CD14-positive monocyte (primary cell): ENCODE results near the gene C2orf81. TPM values are rescaled to one million over a fixed set of nuclear protein-coding genes. Genes with fewer than 3 reads are reported as not detected.

Experiments
- DNase-seq, 3 donors: peaks; one replicate each; pipeline ENCODE4 v3.0.0-alpha.2; 2011 to 2022
- H2AFZ ChIP-seq: 2 replicates; pipeline ENCODE4 v1.6.0; 2012; ENCODE audit warnings: mild to moderate bottlenecking, low read depth, low read length, inconsistent platforms; ENCODE audit not compliant: insufficient read depth, poor library complexity, severe bottlenecking
- H3K27ac ChIP-seq, 2 donors: 1 replicate in 1 of 2; 2 replicates in 1 of 2; pipeline ENCODE4 v1.5.1; 2012 to 2013; ENCODE audit warnings: low read length in 2 of 2, control low read depth in 1 of 2, inconsistent platforms in 1 of 2, low read depth in 1 of 2, mild to moderate bottlenecking in 1 of 2
- H3K27me3 ChIP-seq, 2 donors: one replicate each; pipeline versions ENCODE4 v1.6.0 to v1.6.1; 2011 to 2013; ENCODE audit warnings: low read length in 2 of 2; ENCODE audit not compliant: control insufficient read depth in 2 of 2, insufficient read depth in 2 of 2
- H3K36me3 ChIP-seq, 2 donors: replicated peaks in 1 of 2; 1 replicate in 1 of 2; 2 replicates in 1 of 2; pipeline versions ENCODE4 v1.5.1 to v1.6.1; 2012 to 2013; ENCODE audit warnings: low read length in 2 of 2, control low read depth in 1 of 2, inconsistent platforms in 1 of 2, mild to moderate bottlenecking in 1 of 2; ENCODE audit not compliant: insufficient read depth in 2 of 2, control insufficient read depth in 1 of 2
- H3K4me1 ChIP-seq, 2 donors: 1 replicate in 1 of 2; 2 replicates in 1 of 2; pipeline versions ENCODE4 v1.5.1 to v1.6.1; 2012 to 2013; ENCODE audit warnings: low read length in 2 of 2, control low read depth in 1 of 2, inconsistent platforms in 1 of 2, mild to moderate bottlenecking in 1 of 2, moderate library complexity in 1 of 2; ENCODE audit not compliant: insufficient read depth in 2 of 2, control insufficient read depth in 1 of 2
- H3K4me2 ChIP-seq: replicated peaks from 2 replicates; pipeline ENCODE3; 2012; ENCODE audit warnings: low read length, moderate library complexity, mild to moderate bottlenecking; ENCODE audit not compliant: poor library complexity, severe bottlenecking; ENCODE audit errors: extremely low read depth
- H3K4me3 ChIP-seq, 3 experiments: fragments of 200-600 bp in 1 of 3; sonication (generic) in 1 of 3; replicated peaks in 1 of 3; 1 replicate in 2 of 3; 2 replicates in 1 of 3; pipeline ENCODE4 v1.5.1; 2011 to 2013; ENCODE audit warnings: low read length in 3 of 3, mild to moderate bottlenecking in 3 of 3, control low read depth in 2 of 3, low read depth in 2 of 3, inconsistent platforms in 1 of 3, moderate library complexity in 1 of 3
- H3K79me2 ChIP-seq: 2 replicates; pipeline ENCODE4 v1.6.0; 2012; ENCODE audit warnings: mild to moderate bottlenecking, control low read depth, inconsistent platforms, low read length, moderate library complexity; ENCODE audit not compliant: insufficient read depth
- H3K9ac ChIP-seq: 2 replicates; pipeline ENCODE4 v1.6.0; 2017; ENCODE audit warnings: low read length, mild to moderate bottlenecking; ENCODE audit not compliant: insufficient read depth, poor library complexity, severe bottlenecking
- H3K9me3 ChIP-seq, 2 donors: replicated peaks in 1 of 2; 1 replicate in 1 of 2; 2 replicates in 1 of 2; pipeline versions ENCODE4 v1.5.1 to v1.6.1; 2012 to 2013; ENCODE audit warnings: low read length in 2 of 2, control low read depth in 1 of 2; ENCODE audit not compliant: control insufficient read depth in 1 of 2, insufficient read depth in 1 of 2
- H4K20me1 ChIP-seq: 2 replicates; pipeline ENCODE4 v1.6.0; 2012; ENCODE audit warnings: mild to moderate bottlenecking, low read length, control low read depth, moderate library complexity; ENCODE audit not compliant: insufficient read depth
- H3K27ac Mint-ChIP-seq, 7 donors: one replicate each; pipeline ENCODE4 v1.8.0; 2020; ENCODE audit warnings: mild to moderate bottlenecking in 7 of 7, mixed read lengths in 7 of 7, moderate library complexity in 6 of 7, inconsistent platforms in 2 of 7
- H3K27me3 Mint-ChIP-seq, 3 donors: one replicate each; pipeline ENCODE4 v1.8.0; 2021 to 2022; ENCODE audit warnings: low read depth in 3 of 3, mild to moderate bottlenecking in 3 of 3, mixed read lengths in 3 of 3, moderate library complexity in 3 of 3, inconsistent platforms in 1 of 3
- H3K36me3 Mint-ChIP-seq, 2 donors: one replicate each; pipeline ENCODE4 v1.8.0; 2020; ENCODE audit warnings: mixed read lengths in 2 of 2, inconsistent platforms in 1 of 2, mild to moderate bottlenecking in 1 of 2
- H3K4me1 Mint-ChIP-seq: one replicate; pipeline ENCODE4 v1.8.0; 2020; ENCODE audit warnings: mild to moderate bottlenecking, mixed read lengths
- H3K4me3 Mint-ChIP-seq, 2 donors: one replicate each; pipeline ENCODE4 v1.8.0; 2020; ENCODE audit warnings: mild to moderate bottlenecking in 2 of 2, mixed read lengths in 2 of 2, moderate library complexity in 1 of 2
- H3K9me3 Mint-ChIP-seq, 7 donors: one replicate each; pipeline ENCODE4 v1.8.0; 2020 to 2022; ENCODE audit warnings: mixed read lengths in 7 of 7, mild to moderate bottlenecking in 6 of 7, moderate library complexity in 6 of 7, inconsistent platforms in 2 of 7
- CTCF ChIP-seq: fragments of 200-600 bp; IDR thresholded peaks from one replicate; pipeline ENCODE4 v1.8.0; 2022; ENCODE audit warnings: antibody characterized with exemption, mild to moderate bottlenecking
- WGBS: methylation state at CpG from one replicate; pipeline ENCODE4 v1.1.5; 2013; ENCODE audit warnings: missing lambda C conversion rate; ENCODE audit not compliant: insufficient coverage; 5-methylcytosine and 5-hydroxymethylcytosine counted together
- intact Hi-C, 2 donors: fragments of 100-400 bp; cut with micrococcal nuclease; formaldehyde crosslinking; loops; one replicate each; pipeline versions ENCODE4 v1.15.0 to v1.15.1; 2023
- polyA plus RNA-seq, 3 donors: library from polyadenylated mRNA; depleted of rRNA in 1 of 3; unstranded in 2 of 3; stranded (reverse) in 1 of 3; fragments of 300-500 nt in 2 of 3; fragments of >200 nt in 1 of 3; fragmentation: Illumina TruSeq in 2 of 3; gene quantifications; 1 replicate in 2 of 3; 2 replicates in 1 of 3; pipeline ENCODE4 v1.2.3, GENCODE V29; 2012 to 2021

C2orf81 gene
- polyA plus RNA-seq, 3 donors = 0.49 to 1.7 (median 1.2) TPM

DNA sequence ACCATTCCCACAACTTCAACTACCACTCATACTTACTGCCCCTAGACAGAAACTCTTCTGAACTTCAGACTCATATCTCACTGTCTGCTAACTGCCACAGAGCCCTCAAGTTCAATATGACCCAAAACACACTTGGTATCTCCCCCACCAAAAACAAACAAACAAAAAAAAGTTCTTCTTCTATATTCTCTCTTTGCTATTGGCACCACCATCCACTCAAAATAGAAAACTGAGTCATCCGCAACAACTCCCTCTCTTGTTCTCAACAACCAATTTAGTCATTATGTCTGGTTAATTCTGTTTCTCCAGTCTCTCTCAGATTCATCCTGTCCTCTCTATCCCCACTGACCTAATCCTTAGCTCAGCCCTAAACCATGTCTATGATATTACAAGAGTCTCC, 34.1 kb downstream of the C2orf81 start:
- WGBS = 100% methylated on average over 1 of the region's 1 CpG
- no peak for DNase-seq
- no peak overlapping the region for H2AFZ ChIP-seq
- H3K4me2 ChIP-seq = no peak overlapping the region
- Mint-ChIP-seq H3K4me3 (no peak overlapping the region), H3K27ac (no peak overlapping the region), H3K27me3 (no peaks in the 10 kb centered on the region), H3K36me3 (peaks cover 9 to 11% of the 10 kb centered on the region in 2 donors), H3K4me1 (peaks cover 9% of the 10 kb centered on the region), H3K9me3 (no peaks in the 10 kb centered on the region)
- H3K9ac ChIP-seq = no peak overlapping the region
- TF ChIP-seq CTCF = no peak
- H3K79me2 ChIP-seq = peaks cover 74% of the 10 kb centered on the region
- H3K27ac ChIP-seq = no peak overlapping the region
- H3K9me3 ChIP-seq = no peaks in the 10 kb centered on the region
- no peak overlapping the region for H3K4me3 ChIP-seq
- peaks cover 9 to 16% of the 10 kb centered on the region in 2 donors for H3K4me1 ChIP-seq
- intact Hi-C loops = no loop called here
- H3K36me3 ChIP-seq = peaks cover 4 to 30% of the 10 kb centered on the region in 2 donors
- H4K20me1 ChIP-seq = peaks cover 54% of the 10 kb centered on the region
- no peaks in the 10 kb centered on the region for H3K27me3 ChIP-seq

- Mint-ChIP-seq H3K4me3 (no peak overlapping the region), H3K4me1 (peaks cover 6% of the 10 kb centered on the region), H3K27ac (no peak overlapping the region), H3K36me3 (peaks cover 11 to 21% of the 10 kb centered on the region in 2 donors), H3K9me3 (no peaks in the 10 kb centered on the region), H3K27me3 (no peaks in the 10 kb centered on the region)
- Histone ChIP-seq H2AFZ (no peak overlapping the region), H3K9me3 (no peaks in the 10 kb centered on the region), H3K4me3 (no peak overlapping the region), H3K79me2 (peaks cover 72% of the 10 kb centered on the region), H3K27ac (no peak overlapping the region), H3K4me1 (peaks cover 0 to 6% of the 10 kb centered on the region in 2 donors), H3K9ac (no peak overlapping the region), H4K20me1 (peaks cover 72% of the 10 kb centered on the region), H3K4me2 (no peak overlapping the region), H3K36me3 (peaks cover 4 to 30% of the 10 kb centered on the region in 2 donors), H3K27me3 (no peaks in the 10 kb centered on the region)
- TF ChIP-seq CTCF = no peak
- 70% methylated on average over 6 of the region's 8 CpGs for WGBS
- DNase-seq = no peak
- intact Hi-C loops = no loop called here
Observed at GRCh38 chr2:74385396-74385795, 36.0 kb downstream of the C2orf81 start.
